Non-pigmented ciliary epithelial cell (primary cell): ENCODE results near the gene ATP11A.
A peak's percentile ranks its signal among the peaks of the same experiment; 100 is the strongest.

Experiments
- DNase-seq: peaks from one replicate; pipeline ENCODE4 v3.0.0-alpha.2; 2010; ENCODE audit warnings: low read depth

ATP11A gene

GRCh38 chr13:112930192-112930591 is 240.4 kb downstream of the ATP11A start:
- DNase-seq = no peak

- peak; percentile 4 for DNase-seq
Measured at GRCh38 chr13:112931028-112931934, 241.4 kb downstream of the ATP11A start.

- no peak for DNase-seq
Measured at GRCh38 chr13:112932971-112933370, 243.1 kb downstream of the ATP11A start.

GRCh38 chr13:112933649-112934048 is 243.8 kb downstream of the ATP11A start:
- DNase-seq = no peak

- no peak for DNase-seq
Measured at GRCh38 chr13:112934078-112934477, 244.2 kb downstream of the ATP11A start.
